ENCODE results near the gene SCN4B. TPM values are rescaled to one million over a fixed set of nuclear protein-coding genes. Genes with fewer than 3 reads are reported as not detected.

The SCN4B gene
- total and polyA plus RNA-seq, 4 donors = 0.05 to 0.67 (median 0.42) TPM; not detected in 1

DNA sequence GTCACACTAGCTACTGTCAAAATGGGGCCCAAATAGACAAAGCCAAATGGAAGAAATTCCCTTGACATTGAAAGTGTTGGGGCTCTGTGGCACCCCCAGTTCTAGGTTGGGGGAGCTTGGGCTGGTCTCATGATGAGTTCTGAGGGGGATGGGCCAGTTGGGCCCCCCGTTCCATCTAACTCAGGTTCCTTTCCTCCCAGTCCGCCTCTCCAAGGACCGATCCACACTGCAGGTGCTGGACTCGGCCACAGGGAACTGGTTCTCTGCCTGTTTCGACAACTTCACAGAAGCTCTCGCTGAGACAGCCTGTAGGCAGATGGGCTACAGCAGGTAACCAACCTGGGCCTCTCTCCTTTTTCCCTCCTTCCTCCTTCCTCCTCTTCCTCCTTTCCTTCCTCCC, 48.1 kb downstream of the SCN4B start:
- 97% methylated on average over 6 of the region's 6 CpGs for WGBS
- no peak for DNase-seq (ENCODE audit: low spot score)
- H3K27me3 ChIP-seq (ENCODE audit: control insufficient read depth in 4 of 4, insufficient read depth in 4 of 4, low read length in 3 of 4) = no peaks in the 10 kb centered on the region
- H3K4me1 ChIP-seq (ENCODE audit: control insufficient read depth in 4 of 4, insufficient read depth in 4 of 4, low read length in 3 of 4) = no peaks in the 10 kb centered on the region
- H3K9me3 ChIP-seq (ENCODE audit: control insufficient read depth in 4 of 4, low read length in 3 of 4) = no peaks in the 10 kb centered on the region
- H3K27ac ChIP-seq (ENCODE audit: low read depth in 1 of 2, low read length in 2 of 2) = no peak overlapping the region
- no peaks in the 10 kb centered on the region for H3K36me3 ChIP-seq (ENCODE audit: control insufficient read depth in 4 of 4, insufficient read depth in 3 of 4, low read depth in 1 of 4, low read length in 3 of 4)
- H3K9ac ChIP-seq (ENCODE audit: low read depth in 1 of 2, low read length in 2 of 2) = no peak overlapping the region
- H3K4me3 ChIP-seq (ENCODE audit: low read depth in 1 of 3, low read length in 3 of 3) = no peak overlapping the region
- no peak for TF ChIP-seq JUND (IDR thresholded peaks at IDR 0.05)
- no peak for TF ChIP-seq YY1 (IDR thresholded peaks at IDR 0.05)
- TF ChIP-seq FOXA1 (IDR thresholded peaks at IDR 0.05) = no peak
- no peak for TF ChIP-seq RAD21 (IDR thresholded peaks at IDR 0.05)
- TF ChIP-seq, protein P1, sequence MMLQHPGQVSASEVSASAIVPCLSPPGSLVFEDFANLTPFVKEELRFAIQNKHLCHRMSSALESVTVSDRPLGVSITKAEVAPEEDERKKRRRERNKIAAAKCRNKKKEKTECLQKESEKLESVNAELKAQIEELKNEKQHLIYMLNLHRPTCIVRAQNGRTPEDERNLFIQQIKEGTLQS (IDR thresholded peaks at IDR 0.05) = no peak
- no peak for TF ChIP-seq HNF4A (conservative IDR thresholded peaks at IDR 0.05)
- no peak for TF ChIP-seq FOXA2 (IDR thresholded peaks at IDR 0.05)
- TF ChIP-seq, protein P2, sequence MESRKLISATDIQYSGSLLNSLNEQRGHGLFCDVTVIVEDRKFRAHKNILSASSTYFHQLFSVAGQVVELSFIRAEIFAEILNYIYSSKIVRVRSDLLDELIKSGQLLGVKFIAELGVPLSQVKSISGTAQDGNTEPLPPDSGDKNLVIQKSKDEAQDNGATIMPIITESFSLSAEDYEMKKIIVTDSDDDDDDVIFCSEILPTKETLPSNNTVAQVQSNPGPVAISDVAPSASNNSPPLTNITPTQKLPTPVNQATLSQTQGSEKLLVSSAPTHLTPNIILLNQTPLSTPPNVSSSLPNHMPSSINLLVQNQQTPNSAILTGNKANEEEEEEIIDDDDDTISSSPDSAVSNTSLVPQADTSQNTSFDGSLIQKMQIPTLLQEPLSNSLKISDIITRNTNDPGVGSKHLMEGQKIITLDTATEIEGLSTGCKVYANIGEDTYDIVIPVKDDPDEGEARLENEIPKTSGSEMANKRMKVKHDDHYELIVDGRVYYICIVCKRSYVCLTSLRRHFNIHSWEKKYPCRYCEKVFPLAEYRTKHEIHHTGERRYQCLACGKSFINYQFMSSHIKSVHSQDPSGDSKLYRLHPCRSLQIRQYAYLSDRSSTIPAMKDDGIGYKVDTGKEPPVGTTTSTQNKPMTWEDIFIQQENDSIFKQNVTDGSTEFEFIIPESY (IDR thresholded peaks at IDR 0.05) = no peak
- no peak for TF ChIP-seq TAF1 (conservative IDR thresholded peaks at IDR 0.05)
- no peak for TF ChIP-seq NR2F2 (IDR thresholded peaks at IDR 0.05)
- no peak for TF ChIP-seq RXRA (IDR thresholded peaks at IDR 0.05)
- TF ChIP-seq EGR1 (IDR thresholded peaks at IDR 0.05; ENCODE audit: low read depth in 2 of 2) = no peak

DNA sequence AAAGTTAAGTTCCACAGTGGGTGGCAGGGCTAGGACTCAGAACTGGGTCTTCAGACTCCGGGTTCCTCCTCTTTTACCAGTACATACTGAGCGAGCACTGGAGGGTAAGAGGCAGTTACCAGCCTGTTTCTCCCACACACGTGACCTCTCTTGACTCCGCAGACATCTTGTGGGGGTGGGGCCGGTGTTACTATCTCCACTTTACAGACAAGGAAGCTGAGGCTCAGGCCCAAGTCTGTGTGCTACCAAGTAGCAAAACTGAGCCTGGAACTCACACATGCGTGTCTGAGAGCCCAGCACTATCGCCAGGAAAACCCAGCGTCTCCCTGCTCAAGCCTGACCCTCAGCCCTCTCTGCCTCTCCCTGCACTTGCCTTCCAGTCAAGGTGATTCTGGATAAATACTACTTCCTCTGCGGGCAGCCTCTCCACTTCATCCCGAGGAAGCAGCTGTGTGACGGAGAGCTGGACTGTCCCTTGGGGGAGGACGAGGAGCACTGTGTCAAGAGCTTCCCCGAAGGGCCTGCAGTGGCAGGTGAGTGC, 49.8 kb downstream of the SCN4B start:
- no peak overlapping the region for H3K9ac ChIP-seq (ENCODE audit: low read depth in 1 of 2, low read length in 2 of 2)
- DNase-seq (ENCODE audit: low spot score) = no peak
- no peak overlapping the region for H3K4me3 ChIP-seq (ENCODE audit: low read depth in 1 of 3, low read length in 3 of 3)
- TF ChIP-seq YY1 (IDR thresholded peaks at IDR 0.05) = no peak
- no peak for TF ChIP-seq RXRA (IDR thresholded peaks at IDR 0.05)
- TF ChIP-seq RAD21 (IDR thresholded peaks at IDR 0.05) = no peak
- TF ChIP-seq, protein P1 (IDR thresholded peaks at IDR 0.05) = no peak
- TF ChIP-seq TAF1 (conservative IDR thresholded peaks at IDR 0.05) = no peak
- TF ChIP-seq JUND (IDR thresholded peaks at IDR 0.05) = no peak
- TF ChIP-seq EGR1 (IDR thresholded peaks at IDR 0.05; ENCODE audit: low read depth in 2 of 2) = no peak
- no peaks in the 10 kb centered on the region for H3K4me1 ChIP-seq (ENCODE audit: control insufficient read depth in 4 of 4, insufficient read depth in 4 of 4, low read length in 3 of 4)
- 82% methylated on average over 13 of the region's 13 CpGs for WGBS
- H3K27me3 ChIP-seq (ENCODE audit: control insufficient read depth in 4 of 4, insufficient read depth in 4 of 4, low read length in 3 of 4) = no peaks in the 10 kb centered on the region
- H3K36me3 ChIP-seq (ENCODE audit: control insufficient read depth in 4 of 4, insufficient read depth in 3 of 4, low read depth in 1 of 4, low read length in 3 of 4) = no peaks in the 10 kb centered on the region
- H3K9me3 ChIP-seq (ENCODE audit: control insufficient read depth in 4 of 4, low read length in 3 of 4) = no peaks in the 10 kb centered on the region
- H3K27ac ChIP-seq (ENCODE audit: low read depth in 1 of 2, low read length in 2 of 2) = no peak overlapping the region

DNA sequence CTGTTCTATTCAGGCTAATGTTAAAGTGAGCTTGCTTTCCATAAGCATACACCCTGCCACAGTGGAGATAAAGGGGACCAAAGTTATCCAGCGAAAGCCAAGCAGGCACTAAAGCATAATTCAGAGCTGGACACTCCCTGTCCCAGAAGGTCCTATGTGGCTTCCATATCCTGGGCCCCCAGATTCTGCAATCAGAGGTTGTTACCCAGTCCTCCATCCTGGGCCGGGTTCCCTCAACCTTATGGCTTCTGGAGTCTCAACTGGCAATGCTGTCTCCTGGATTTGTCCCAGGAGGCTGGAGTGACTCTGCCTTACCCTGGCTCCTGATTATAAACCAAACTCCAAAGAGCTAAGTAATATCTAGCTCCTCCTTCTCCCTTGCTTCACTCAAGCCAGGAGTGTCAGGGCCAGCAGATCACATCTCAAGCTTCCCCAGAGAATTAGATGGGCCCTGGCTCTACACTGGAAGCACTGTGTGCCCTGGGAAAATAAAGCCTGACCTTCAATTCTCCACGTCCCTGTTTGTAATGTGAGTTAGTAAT, 51.9 kb downstream of the SCN4B start:
- Histone ChIP-seq H3K9me3 (ENCODE audit: control insufficient read depth in 4 of 4, low read length in 3 of 4) (no peaks in the 10 kb centered on the region), H3K4me1 (ENCODE audit: control insufficient read depth in 4 of 4, insufficient read depth in 4 of 4, low read length in 3 of 4) (peaks cover 0 to 7% (median under 1%) of the 10 kb centered on the region in 4 donors), H3K27ac (ENCODE audit: low read depth in 1 of 2, low read length in 2 of 2) (no peak overlapping the region), H3K4me3 (ENCODE audit: low read depth in 1 of 3, low read length in 3 of 3) (no peak overlapping the region), H3K36me3 (ENCODE audit: control insufficient read depth in 4 of 4, insufficient read depth in 3 of 4, low read depth in 1 of 4, low read length in 3 of 4) (no peaks in the 10 kb centered on the region), H3K9ac (ENCODE audit: low read depth in 1 of 2, low read length in 2 of 2) (no peak overlapping the region), H3K27me3 (ENCODE audit: control insufficient read depth in 4 of 4, insufficient read depth in 4 of 4, low read length in 3 of 4) (no peaks in the 10 kb centered on the region)
- TF ChIP-seq FOXA2 (IDR thresholded peaks at IDR 0.05) = no peak
- TF ChIP-seq RXRA (IDR thresholded peaks at IDR 0.05) = no peak
- no peak for TF ChIP-seq YY1 (IDR thresholded peaks at IDR 0.05)
- TF ChIP-seq, protein P1 (IDR thresholded peaks at IDR 0.05) = no peak
- TF ChIP-seq, protein P3, sequence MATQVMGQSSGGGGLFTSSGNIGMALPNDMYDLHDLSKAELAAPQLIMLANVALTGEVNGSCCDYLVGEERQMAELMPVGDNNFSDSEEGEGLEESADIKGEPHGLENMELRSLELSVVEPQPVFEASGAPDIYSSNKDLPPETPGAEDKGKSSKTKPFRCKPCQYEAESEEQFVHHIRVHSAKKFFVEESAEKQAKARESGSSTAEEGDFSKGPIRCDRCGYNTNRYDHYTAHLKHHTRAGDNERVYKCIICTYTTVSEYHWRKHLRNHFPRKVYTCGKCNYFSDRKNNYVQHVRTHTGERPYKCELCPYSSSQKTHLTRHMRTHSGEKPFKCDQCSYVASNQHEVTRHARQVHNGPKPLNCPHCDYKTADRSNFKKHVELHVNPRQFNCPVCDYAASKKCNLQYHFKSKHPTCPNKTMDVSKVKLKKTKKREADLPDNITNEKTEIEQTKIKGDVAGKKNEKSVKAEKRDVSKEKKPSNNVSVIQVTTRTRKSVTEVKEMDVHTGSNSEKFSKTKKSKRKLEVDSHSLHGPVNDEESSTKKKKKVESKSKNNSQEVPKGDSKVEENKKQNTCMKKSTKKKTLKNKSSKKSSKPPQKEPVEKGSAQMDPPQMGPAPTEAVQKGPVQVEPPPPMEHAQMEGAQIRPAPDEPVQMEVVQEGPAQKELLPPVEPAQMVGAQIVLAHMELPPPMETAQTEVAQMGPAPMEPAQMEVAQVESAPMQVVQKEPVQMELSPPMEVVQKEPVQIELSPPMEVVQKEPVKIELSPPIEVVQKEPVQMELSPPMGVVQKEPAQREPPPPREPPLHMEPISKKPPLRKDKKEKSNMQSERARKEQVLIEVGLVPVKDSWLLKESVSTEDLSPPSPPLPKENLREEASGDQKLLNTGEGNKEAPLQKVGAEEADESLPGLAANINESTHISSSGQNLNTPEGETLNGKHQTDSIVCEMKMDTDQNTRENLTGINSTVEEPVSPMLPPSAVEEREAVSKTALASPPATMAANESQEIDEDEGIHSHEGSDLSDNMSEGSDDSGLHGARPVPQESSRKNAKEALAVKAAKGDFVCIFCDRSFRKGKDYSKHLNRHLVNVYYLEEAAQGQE (IDR thresholded peaks at IDR 0.05) = no peak
- no peak for TF ChIP-seq GABPA (IDR thresholded peaks at IDR 0.05 in 1 of 2, conservative IDR thresholded peaks at IDR 0.05 in 1 of 2)
- no peak for TF ChIP-seq FOXA1 (IDR thresholded peaks at IDR 0.05)
- no peak for TF ChIP-seq HNF4A (conservative IDR thresholded peaks at IDR 0.05)
- TF ChIP-seq, protein P4, sequence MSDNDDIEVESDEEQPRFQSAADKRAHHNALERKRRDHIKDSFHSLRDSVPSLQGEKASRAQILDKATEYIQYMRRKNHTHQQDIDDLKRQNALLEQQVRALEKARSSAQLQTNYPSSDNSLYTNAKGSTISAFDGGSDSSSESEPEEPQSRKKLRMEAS (IDR thresholded peaks at IDR 0.05) = no peak
- no peak for TF ChIP-seq EGR1 (IDR thresholded peaks at IDR 0.05; ENCODE audit: low read depth in 2 of 2)
- no peak for DNase-seq (ENCODE audit: low spot score)
- 74% methylated on average over 3 of the region's 3 CpGs for WGBS
